Kidney (tissue), 14 donors: ENCODE measurements around the gene MED13L. TPM values are rescaled to one million over a fixed set of nuclear protein-coding genes. Genes with fewer than 3 reads are reported as not detected.

Experiments used
- DNase-seq, 5 donors: peaks; one replicate each; pipeline ENCODE4 v3.0.0-alpha.2; 2013 to 2020
- FAIRE-seq: peaks from 2 replicates; lab custom pipeline; 2012; peaks lifted over from hg19 to GRCh38; lab: Jason Lieb, UNC
- H3K27ac ChIP-seq, 2 donors: one replicate each; pipeline ENCODE4 v1.7.0; 2013; ENCODE audit warnings: low read depth in 2 of 2, low read length in 2 of 2, inconsistent platforms in 1 of 2
- H3K27me3 ChIP-seq: one replicate; pipeline ENCODE4 v1.7.1; 2013; ENCODE audit warnings: low read length, inconsistent platforms; ENCODE audit not compliant: control insufficient read depth, insufficient read depth
- H3K36me3 ChIP-seq, 3 donors: one replicate each; pipeline versions ENCODE4 v1.7.0 to v1.7.1; 2013; ENCODE audit warnings: low read length in 3 of 3, control low read depth in 1 of 3, inconsistent platforms in 1 of 3; ENCODE audit not compliant: insufficient read depth in 3 of 3, control insufficient read depth in 2 of 3
- H3K4me1 ChIP-seq, 3 donors: one replicate each; pipeline versions ENCODE4 v1.7.0 to v1.7.1; 2013; ENCODE audit warnings: low read length in 3 of 3, inconsistent platforms in 1 of 3, low read depth in 1 of 3; ENCODE audit not compliant: control insufficient read depth in 2 of 3, insufficient read depth in 2 of 3
- H3K4me3 ChIP-seq, 3 donors: one replicate each; pipeline versions ENCODE4 v1.7.0 to v1.8.1; 2013; ENCODE audit warnings: low read length in 3 of 3, control low read depth in 1 of 3, inconsistent platforms in 1 of 3
- H3K9ac ChIP-seq, 3 donors: one replicate each; pipeline versions ENCODE4 v1.7.0 to v1.7.1; 2013; ENCODE audit warnings: low read length in 3 of 3, control low read depth in 1 of 3, inconsistent platforms in 1 of 3
- H3K9me3 ChIP-seq, 3 donors: one replicate each; pipeline versions ENCODE4 v1.7.0 to v1.7.1; 2013; ENCODE audit warnings: low read length in 3 of 3, control low read depth in 1 of 3, inconsistent platforms in 1 of 3; ENCODE audit not compliant: control insufficient read depth in 2 of 3, insufficient read depth in 1 of 3
- CTCF ChIP-seq: IDR thresholded peaks from 3 replicates; pipeline ENCODE4 v1.5.1; 2012; ENCODE audit warnings: mild to moderate bottlenecking, moderate library complexity, borderline replicate concordance; ENCODE audit not compliant: insufficient read depth; ENCODE audit errors: extremely low read depth
- intact Hi-C: fragments of 100-400 bp; cut with DNase I; formaldehyde crosslinking; loops from one replicate; pipeline ENCODE4 v1.11.1; 2022
- polyA plus RNA-seq: library from polyadenylated mRNA; stranded (reverse); fragments of 350-450 nt; fragmentation: Illumina TruSeq; extraction: RNeasy Lipid Tissue Mini Kit (QIAGEN cat#74804); gene quantifications from one replicate; pipeline ENCODE4 v1.2.3, GENCODE V29; 2014; ENCODE audit warnings: low read depth, low replicate concordance; ENCODE audit not compliant: insufficient read depth
- total RNA-seq: library from RNA; stranded (reverse); fragmentation: NEBNext Ultra II Directional; extraction: Animal tissue kit (Norgen Biotek cat#: 25700); gene quantifications from one replicate; pipeline ENCODE4 v1.2.1, GENCODE V29; 2021
- donor health status: control.
- donor health status: control.
- donor health status: control.
- donor health status: control.
- donor health status: control.
- donor health status: DM: yes; HTN: yes; CAD: no.
- donor health status: Normal renal cell carcinoma (clear cell type).

MED13L gene
- total and polyA plus RNA-seq, 2 donors from 2014 or later: 7.1 to 153 TPM

- Histone ChIP-seq H3K4me1 (no peaks in the 10 kb centered on the region), H3K4me3 (no peak overlapping the region), H3K27ac (no peak overlapping the region), H3K9me3 (no peaks in the 10 kb centered on the region), H3K9ac (no peak overlapping the region), H3K27me3 (no peaks in the 10 kb centered on the region), H3K36me3 (no peaks in the 10 kb centered on the region)
- FAIRE-seq (no peak), DNase-seq (no peak)
- no peak for TF ChIP-seq CTCF
- intact Hi-C loops: no loop called here
These were observed 343.4 kb downstream of the MED13L start for GRCh38 chr12:115934046-115934445.

- H3K36me3 ChIP-seq: no peaks in the 10 kb centered on the region
- H3K9me3 ChIP-seq: no peaks in the 10 kb centered on the region
- H3K9ac ChIP-seq: no peak overlapping the region
- DNase-seq (no peak), FAIRE-seq (peak; percentile 13)
- intact Hi-C loops: no loop called here
- no peaks in the 10 kb centered on the region for H3K4me1 ChIP-seq
- no peaks in the 10 kb centered on the region for H3K27me3 ChIP-seq
- H3K27ac ChIP-seq: no peak overlapping the region
- no peak overlapping the region for H3K4me3 ChIP-seq
- no peak for TF ChIP-seq CTCF
These were observed 345.4 kb downstream of the MED13L start for GRCh38 chr12:115932066-115932465.

GRCh38 chr12:115930336-115930735 is 347.2 kb downstream of the MED13L start:
- intact Hi-C loops: no loop called here
- no peaks in the 10 kb centered on the region for H3K4me1 ChIP-seq
- no peaks in the 10 kb centered on the region for H3K27me3 ChIP-seq
- H3K4me3 ChIP-seq: no peak overlapping the region
- DNase-seq (no peak), FAIRE-seq (no peak)
- TF ChIP-seq CTCF: no peak
- H3K9me3 ChIP-seq: no peaks in the 10 kb centered on the region
- H3K9ac ChIP-seq: no peak overlapping the region
- no peak overlapping the region for H3K27ac ChIP-seq
- H3K36me3 ChIP-seq: no peaks in the 10 kb centered on the region

GRCh38 chr12:115926037-115926670 is 351.3 kb downstream of the MED13L start:
- intact Hi-C loops: no loop called here
- H3K27me3 ChIP-seq: no peaks in the 10 kb centered on the region
- no peak for TF ChIP-seq CTCF
- H3K4me3 ChIP-seq: no peak overlapping the region
- H3K36me3 ChIP-seq: no peaks in the 10 kb centered on the region
- FAIRE-seq (no peak), DNase-seq (no peak)
- H3K4me1 ChIP-seq: no peaks in the 10 kb centered on the region
- no peak overlapping the region for H3K9ac ChIP-seq
- H3K9me3 ChIP-seq: peaks cover 0 to 7% (median 1%) of the 10 kb centered on the region in 3 donors
- no peak overlapping the region for H3K27ac ChIP-seq
